CD4-positive, alpha-beta T cell treated with Interleukin-2 at 100 ng/mL for 4 hours (primary cell): Measurements from ENCODE around the gene TAF9.
"Not testable (repeated sequence)": the region's sequence is repeated elsewhere in the genome, so short reads cannot be mapped to it uniquely, and the experiment has no call there.

ENCODE experiments used
- DNase-seq: peaks from one replicate; pipeline ENCODE4 v3.0.0-alpha.2; 2020; ENCODE audit warnings: low spot score

Gene TAF9, protein sequence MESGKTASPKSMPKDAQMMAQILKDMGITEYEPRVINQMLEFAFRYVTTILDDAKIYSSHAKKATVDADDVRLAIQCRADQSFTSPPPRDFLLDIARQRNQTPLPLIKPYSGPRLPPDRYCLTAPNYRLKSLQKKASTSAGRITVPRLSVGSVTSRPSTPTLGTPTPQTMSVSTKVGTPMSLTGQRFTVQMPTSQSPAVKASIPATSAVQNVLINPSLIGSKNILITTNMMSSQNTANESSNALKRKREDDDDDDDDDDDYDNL

DNA sequence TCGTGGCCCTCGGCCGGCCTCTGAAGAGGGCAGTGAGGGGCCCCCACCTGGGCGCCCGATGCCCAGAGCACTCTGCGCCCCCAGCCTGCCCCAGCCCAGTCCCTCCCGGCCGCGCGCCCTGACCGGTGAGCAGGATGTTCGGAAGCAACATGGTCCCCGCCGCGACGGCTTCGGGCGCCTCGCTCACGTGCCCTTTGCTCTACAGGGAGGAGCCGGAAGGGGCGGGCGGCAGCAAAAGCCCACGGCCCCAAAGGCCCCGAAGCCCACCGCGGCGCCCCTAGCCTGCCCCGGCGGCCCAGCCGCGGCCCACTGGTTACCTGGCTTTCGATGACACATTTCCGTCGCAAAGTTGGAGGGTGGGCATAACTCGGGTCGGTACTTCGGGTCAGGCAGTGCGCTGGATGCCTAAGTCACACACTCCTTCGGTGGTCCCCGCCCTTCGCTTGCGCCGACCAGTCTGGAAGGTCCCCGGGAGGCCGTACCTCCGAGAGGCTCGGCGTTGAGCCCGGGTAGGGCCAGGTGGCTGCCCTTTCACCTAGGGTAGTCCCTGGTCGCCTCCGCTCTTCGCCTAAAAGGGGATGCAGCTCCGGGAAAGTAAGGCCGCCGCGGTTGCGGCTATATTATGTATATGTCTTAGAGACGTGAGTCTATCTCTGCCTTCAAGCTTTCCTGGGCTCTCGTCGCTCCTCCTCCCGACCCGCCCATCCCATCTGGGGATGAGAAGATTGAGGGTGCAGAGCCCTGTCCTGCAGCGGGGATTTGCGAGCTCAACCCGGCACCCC lies at the start of gene TAF9, which contains the start of the genes AK6 and RAD17:
Gene TAF9, minus strand, starts transcription at position 181 of the 782 bp plus-strand sequence. CDS start 3,783 bp downstream, outside the sequence.
Gene AK6, minus strand, starts transcription at position 181 of the 782 bp plus-strand sequence. Its CDS starts 30 bp downstream, at position 151.
Gene RAD17, plus strand, starts transcription at position 479 of the 782 bp plus-strand sequence. CDS start 2,391 bp downstream, outside the sequence.
- peak; percentile 89 for DNase-seq

DNA sequence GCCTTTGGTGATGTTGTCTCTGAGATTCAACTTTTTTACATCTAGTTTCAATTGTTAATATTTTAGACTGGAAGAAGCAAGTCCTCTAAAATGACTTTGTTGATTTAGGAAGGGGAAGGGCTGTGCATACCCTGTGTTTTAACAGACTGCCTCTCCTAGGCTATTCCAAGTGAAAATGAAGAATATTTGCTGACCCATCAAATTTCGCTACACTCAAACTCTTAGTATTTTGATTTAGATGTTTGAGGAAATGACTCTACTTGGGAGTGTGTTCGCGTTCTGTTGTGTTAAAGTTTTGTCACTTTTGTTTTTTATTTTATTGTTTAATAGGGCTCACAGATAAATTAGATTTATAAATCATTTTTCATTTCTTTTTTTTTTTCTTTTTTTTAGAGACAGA lies 49.2 kb upstream of the TAF9 start:
- no peak for DNase-seq

DNA sequence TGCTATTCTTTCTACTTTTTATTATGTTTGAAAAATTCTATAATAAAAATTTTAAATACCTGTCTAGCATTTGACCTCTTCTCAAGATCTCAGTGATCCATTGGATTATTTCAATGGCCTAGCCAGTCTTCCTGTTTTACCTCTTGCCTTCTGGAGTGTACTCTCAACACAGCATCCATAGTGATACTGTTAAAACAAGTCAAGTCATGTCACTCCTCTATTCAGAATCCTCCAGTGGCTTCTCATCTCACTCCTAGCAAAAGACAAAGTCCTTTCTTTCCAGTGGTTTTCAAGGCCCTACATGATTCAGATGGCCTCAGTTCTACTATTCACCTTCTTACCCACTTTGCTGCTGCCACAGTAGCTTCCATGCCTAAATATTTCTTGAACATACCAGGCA lies 47.4 kb upstream of the TAF9 start:
- no peak for DNase-seq

DNA sequence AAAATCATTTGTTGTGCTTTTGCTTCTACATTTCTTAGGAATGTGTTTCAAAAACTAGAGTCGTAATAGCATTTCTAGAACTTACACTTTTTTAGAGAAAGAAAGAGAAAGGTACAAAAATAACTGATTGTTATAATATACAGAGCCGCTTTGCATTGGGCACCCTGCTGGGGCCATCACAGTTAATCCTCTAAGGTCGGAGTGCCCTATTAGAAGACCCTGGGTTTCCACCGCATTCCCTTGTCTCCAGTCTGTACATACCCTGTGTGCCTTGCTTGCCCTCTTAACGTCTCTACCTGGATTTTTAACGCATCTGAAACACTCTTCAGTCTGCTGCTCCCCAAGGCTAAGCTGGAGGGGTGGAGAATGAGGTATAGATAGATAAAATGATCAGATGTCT lies 46.9 kb upstream of the TAF9 start:
- no peak for DNase-seq

DNA sequence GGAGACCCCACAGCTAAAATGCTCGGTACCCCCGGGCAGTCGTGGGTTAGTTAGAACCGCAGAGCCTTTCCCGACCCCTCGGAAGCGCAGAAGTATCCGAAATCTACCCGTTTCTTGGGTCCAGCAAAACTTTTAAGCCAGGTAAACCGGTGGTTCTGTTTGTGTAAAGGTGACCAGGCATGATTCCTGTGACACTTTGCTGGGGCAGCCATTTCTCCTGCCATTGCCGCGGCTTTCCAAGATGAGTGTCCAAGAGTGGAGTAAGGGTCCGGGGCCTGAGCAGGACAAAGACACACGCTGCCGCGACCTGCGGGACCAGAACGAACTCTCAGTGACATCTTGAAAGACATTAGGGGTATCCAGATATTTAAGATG lies 46.3 kb upstream of the TAF9 start:
- DNase-seq = no peak

DNA sequence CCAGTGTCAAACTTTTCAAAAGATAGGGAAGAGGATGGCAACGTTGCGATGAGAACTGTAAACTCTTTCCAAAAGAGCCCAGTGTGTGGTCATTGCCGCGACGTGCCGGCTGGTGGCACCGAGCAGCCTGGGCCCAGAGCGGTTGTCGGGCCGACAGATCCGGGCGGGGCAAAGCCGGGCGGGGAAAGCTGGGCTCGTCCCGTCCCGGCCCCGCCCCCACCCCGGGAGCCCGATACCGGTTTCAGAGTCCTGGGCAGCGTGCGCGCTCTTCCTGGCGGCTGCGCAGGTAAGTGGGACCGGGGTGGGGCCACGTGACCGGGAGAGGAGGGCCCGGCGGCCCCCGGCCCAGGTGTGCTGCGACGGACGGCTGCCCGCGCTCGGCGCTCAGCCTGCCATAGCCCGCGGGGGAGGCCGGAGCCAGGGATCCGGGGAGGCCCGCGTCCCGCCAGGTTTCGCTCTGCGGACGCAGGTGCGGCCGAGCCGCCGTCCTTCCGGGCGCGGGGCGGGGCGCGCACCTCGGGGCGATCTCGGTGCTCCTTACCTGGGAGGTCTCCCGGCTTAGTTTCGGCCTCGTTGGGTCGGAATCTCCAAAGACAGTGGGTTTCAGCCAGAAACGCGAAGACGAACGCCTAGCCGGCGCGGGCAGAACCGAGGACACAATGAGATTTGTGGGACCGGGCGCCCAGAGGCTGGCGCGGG lies 45.7 kb upstream of the TAF9 start, which contains the start of gene MARVELD2:
Gene MARVELD2, plus strand, starts transcription at position 232 of the 699 bp plus-strand sequence. CDS start 4,270 bp downstream, outside the sequence.
- peak; percentile 24 for DNase-seq

DNA sequence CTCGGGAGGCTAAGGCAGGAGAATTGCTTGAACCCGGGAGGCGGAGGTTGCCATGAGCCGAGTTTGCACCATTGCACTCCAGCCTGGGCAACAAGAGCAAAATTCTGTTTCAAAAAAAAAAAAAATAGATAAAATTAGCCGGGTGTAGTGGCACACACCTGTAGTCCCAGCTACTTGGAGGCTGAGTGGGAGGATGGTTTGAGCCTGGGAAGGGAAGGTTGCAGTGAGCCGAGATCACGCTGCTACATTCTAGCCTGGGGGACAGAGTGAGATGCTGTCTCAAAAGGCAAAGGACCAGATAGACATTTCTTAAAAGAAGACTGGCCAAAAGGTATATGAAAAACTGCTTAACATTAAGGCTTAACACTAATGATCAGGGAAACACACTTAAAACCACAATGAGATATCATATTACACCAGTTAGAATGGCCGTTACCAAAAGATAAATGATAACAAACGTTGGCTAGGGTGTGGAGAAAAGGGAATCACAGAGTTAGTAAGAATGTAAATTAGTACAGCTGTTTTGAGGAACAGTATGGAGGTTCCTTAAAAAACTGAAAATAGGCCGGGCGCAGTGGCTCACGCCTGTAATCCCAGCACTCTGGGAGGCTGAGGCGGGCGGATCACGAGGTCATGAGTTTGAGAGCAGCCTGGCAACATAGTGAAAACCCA lies 35.5 kb upstream of the TAF9 start:
- DNase-seq = no peak

DNA sequence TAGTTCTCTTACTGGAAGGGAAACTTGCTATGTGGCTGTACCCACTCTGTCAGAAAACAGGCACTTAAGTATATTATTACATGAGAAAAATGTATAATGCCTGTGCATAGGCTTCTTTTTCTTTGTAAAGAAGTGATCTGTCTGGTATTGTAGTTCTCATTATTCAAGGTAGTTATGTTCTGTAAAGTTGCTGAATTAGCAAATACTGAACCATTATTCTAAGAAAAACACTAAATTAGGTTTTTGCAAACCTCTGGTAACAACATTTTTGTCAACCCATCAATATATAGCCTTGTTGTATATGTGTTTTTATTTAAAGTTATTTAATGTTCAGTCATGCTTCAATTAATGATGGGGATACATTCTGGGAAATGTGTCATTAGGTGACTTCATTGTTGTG lies 9.1 kb upstream of the TAF9 start:
- DNase-seq = no peak

DNA sequence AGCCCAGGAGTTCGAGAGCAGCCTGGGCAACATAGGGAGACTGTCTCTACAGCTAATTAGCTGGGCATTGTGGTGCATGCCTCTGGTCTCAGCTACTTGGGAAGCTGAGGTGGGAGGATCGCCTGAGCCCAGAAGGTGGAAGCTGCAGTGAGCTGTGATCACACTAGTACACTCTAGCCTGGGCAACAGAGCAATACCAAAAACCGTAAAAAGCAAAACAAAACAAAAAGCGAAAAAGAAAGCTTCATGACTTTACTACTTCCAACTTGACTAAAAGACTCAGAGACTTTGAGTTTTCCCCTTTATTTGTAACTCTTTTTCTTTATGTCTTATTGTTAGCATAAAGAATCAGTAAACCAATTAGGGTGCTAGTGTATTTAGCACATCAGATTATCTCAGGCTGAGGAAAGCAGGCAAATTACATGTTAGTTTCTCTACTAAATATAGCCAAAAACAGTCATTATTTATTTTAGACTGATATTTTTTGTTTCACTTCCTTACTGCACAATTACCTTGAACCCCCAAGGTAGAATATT lies 5.7 kb upstream of the TAF9 start:
- no peak for DNase-seq

DNA sequence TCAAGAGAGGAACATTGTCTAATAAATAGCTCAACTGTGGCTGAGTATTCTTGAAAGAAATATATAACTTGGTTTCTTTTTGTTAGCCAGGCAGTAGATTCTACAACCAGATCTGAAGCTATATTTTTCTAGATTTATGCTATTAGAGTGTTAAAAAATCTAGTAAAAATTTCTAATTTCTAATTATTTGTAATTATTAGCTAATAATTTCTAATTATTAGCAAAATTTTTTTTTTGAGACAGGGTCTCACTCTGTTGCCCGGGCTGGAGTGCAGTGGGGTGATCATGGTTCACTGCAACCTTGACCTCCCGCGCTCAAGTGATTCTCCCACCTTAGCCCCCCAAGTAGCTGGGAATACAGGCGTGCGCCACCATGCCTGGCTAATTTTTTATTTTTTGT lies 3.1 kb upstream of the TAF9 start:
- no peak for DNase-seq

DNA sequence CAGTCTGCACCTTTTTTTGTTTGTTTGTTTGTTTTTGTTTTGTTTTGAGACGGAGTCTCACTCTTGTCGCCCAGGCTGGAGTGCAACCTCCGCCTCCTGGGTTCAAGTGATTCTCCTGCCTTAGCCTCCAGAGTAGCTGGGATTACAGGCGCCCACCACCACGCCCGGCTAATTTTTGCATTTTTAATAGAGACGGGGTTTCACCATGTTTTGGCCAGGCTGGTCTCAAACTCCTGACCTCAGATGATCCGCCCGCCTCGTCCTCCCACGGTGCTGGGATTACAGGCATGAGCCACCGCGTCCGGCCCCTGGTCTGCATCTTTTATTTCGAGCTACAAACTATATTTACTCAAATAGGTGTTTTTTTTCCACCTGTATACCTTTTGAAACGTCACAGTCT lies 1.0 kb upstream of the TAF9 start:
- not testable (repeated sequence) for DNase-seq

DNA sequence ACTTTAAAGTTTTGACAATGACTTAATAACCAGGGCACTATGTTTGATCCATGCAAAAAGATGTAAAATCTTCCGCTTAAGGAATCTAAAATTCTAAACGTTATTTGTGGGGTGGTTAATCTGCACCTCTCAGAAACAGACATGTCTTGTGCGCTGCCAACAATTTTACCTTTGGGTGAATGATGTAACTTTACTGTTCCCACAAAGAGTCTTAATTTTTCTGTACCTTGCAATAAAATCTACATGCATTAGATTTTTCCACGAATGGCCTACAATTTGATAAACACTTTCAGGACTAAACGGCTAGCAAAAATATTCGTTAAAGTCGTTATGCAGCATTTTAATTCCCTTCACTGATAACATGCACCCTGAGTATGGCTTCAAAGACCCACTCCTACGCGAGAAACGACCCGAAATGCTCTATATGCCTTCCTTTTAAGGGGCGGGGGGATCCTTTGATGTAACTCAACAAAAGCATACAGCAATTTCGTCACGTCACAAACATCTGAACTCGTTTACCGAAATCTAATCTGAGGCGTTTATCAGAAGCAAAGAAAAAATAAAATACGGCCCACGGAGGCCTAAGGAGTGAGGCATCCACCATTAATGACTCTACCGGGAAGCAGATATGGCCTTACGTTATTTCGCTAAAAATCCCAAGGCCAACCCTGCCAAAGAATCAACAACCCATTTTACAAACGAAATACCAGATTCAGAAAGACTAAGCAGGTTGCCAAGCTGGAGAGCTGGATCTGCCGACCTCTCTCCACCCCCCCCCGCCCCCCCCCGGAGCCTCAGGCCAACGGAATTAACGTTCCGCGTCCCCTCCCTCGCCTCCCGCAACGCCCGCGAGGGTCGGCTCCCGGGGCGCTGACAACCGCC lies 621 bp downstream of the TAF9 start:
- no peak for DNase-seq

DNA sequence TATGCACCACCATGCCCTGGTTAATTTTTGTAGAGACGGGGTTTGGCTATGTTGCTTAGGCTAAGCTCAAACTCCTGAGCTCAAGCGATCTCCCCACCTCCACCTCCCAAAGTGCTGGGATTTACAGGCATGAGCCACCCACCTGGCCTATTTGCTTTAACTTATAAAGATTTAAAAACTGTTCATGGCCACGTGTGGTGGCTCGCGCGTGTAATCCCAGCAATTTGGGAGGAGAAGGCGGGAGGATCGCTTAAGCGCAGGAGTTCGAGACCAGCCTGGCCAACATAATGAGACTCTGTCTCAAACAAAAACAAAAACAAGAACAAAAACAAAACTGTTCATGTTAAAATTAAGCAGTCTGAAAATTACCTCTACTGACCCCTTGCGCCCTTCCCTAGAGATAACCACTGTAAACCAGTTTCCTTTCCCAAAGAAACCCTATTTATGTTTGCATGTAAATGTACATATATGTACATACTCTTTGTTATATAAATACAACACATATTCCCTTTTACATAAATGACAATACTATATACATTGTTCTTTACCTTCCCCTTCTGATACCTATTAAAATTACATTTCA lies 1.5 kb downstream of the TAF9 start:
- DNase-seq = no peak

DNA sequence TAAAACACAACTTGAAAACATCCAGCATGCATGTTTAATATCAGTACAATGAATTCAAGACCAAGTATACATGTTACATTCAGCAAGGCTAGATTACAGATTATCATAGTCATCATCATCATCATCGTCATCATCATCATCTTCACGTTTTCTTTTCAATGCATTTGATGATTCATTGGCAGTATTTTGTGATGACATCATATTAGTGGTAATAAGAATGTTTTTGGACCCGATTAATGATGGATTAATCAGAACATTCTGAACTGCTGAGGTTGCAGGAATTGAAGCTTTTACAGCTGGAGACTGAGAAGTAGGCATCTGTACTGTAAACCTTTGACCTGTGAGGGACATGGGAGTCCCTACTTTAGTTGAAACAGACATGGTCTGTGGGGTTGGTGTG lies 4.5 kb downstream of the TAF9 start:
- no peak for DNase-seq

DNA sequence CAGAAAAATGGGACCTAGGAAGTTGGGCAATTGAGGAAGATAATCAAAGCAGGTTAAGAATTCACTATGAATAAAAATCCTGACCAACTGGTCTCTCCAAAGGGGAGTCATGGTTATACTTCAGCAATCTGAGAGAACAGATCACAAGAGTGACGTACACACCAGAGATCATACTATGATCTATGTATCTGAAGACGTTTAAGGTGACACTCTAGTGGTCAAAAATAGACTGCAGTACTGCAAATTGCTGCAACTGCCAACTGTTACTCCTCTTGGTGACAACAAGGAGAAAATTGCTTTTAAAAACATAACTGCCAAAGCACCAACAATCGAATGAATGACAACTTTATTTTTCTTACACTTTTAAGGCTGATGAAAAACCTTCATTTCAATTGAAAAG lies 4.9 kb downstream of the TAF9 start:
- DNase-seq = peak; percentile 16

DNA sequence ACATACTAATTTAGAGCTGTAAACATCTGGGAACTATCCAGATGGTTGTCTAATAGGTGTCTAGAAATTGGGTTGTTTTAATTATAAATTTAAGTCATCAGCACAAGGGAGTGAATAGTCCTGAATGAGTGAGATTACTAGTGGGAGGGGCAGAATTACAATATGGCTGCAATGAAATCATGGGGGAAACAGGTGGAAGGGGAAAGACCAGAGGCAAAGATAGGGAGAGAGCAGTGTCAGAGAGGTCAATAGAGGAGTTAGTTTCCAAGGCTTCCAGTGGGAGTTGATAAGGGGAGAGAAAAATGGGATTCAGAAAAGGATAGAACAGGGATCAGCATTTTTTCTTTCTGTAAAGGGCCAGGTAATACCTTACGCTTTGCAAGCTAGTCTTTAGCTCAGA lies 8.9 kb downstream of the TAF9 start:
- DNase-seq = no peak

DNA sequence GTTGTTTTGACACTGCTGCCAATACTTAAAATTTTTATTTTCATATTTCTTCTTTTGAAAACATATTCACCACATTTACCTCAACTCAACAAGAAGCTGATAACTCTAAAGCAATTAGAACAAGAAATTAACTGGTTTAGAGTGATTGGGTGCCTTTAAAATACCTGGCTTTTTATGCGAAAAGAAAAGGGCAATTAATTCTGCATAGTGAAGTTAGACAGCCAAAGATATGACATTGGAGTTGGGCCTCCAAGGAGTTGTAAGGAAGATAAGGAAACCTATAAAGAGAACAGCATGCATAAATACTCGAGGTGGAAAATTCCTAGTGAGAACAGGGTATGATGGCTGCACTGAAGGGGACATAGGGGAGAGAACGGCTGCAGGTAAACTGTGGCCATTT lies 9.6 kb downstream of the TAF9 start:
- DNase-seq = no peak

DNA sequence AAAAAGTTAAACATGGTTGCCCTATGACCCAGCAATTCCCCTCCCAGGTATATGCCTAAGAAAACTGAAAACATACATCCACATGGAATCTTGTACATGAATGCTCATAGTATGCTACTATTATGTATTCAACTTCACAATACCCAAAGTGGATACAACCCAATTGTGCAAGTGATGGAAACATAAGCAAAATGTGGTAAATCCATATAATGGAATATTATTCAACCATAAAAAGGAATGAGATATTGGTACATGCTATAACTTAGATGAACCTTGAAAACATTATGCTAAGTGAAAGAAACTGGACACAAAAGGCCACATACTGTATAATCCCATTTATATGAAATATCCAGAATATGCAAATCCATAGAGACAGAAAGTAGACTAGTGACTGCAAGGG lies 18.7 kb downstream of the TAF9 start:
- DNase-seq = no peak

DNA sequence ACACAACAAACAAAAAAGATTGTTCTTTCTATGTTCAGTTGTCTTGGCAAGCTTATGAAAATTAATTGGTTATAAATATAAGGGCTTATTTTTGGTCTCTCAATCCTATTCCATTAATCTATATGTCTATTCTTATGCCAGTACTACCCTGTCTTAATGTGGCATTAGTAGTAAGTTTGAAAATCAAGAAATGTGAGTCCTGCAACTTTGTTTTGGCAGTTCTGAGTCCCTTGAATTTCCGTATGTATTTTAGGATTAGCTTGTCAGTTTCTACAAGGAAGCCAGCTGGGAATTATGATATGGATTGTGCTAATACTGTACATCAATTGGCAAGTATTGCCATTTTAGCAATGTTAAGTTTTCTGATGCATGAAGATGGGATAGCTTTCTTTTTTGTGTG lies 26.2 kb downstream of the TAF9 start:
- no peak for DNase-seq

DNA sequence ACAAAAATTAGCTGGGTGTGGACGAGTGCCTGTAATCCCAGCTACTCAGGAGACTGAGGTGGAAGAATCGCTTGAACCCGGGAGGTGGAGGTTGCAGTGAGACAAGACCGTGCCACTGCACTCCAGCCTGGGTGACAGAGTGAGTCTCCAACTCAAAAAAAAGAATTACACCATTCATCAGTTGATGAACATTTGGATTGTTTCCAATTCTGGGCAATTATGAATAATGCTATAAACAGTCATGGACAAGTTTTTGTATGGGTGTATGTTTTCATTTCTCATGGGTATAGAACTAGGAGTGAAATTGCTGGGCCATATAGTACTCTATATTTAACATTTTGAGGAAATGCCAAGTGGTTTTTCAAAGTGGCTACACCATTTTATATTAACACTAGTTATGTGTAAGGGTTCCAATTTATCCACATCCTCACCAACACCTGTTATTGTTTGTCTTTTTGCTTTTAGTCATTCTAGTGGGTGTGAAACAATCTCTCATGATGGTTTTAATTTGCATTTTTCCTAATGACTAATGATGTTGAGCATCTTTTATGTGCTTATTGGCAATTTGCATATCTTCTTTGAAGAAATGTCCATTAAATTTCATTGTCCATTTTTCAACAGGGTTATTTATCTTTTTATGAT lies 27.7 kb downstream of the TAF9 start:
- DNase-seq = no peak
